ENCODE results near the gene MORF4L1.

The MORF4L1 gene

DNA sequence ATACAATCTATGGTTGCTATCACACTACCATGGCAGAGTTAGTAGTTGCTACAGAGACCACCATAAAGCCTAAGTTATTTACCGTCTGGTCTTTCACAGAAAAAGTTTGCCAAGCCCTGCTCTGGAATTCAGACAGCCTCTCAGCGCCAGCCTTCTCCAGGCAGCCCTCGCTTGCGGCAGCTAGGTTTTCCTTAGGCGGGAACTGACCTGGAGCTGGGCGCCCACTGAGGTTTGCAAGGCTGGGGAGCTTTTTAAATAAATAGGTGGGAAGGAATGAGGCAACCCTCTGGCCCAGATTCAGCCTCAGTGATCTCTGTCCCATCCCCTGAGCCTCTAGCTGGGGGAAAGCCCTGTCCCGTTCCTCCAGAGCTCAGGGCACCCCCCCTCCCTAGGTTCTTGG, 71.0 kb downstream of the MORF4L1 start:
- no peak for DNase-seq (ENCODE audit: extremely low read depth in 1 of 2, low read depth in 1 of 2)

DNA sequence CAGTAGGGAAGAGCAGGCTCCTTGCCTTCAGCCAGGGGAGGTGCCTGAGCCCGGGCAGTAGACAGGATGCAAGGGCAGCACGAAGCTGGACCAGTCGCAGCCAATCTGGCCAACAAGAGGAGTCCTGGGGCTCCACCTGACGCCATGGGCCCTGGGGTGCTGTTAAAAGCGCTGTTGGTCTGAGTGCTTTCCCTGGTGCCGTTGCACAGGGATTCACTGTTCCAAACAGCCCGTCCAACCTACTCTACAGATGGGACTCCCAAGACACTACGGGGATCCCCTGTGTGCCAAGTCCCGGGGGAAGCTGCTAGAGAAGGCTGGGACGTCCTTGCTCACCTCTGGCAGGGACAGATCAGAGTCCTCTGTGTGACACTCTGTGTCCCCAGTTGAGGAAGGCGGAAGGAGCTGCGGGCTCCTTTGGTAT, 71.5 kb downstream of the MORF4L1 start:
- DNase-seq (ENCODE audit: extremely low read depth in 1 of 2, low read depth in 1 of 2) = no peak

DNA sequence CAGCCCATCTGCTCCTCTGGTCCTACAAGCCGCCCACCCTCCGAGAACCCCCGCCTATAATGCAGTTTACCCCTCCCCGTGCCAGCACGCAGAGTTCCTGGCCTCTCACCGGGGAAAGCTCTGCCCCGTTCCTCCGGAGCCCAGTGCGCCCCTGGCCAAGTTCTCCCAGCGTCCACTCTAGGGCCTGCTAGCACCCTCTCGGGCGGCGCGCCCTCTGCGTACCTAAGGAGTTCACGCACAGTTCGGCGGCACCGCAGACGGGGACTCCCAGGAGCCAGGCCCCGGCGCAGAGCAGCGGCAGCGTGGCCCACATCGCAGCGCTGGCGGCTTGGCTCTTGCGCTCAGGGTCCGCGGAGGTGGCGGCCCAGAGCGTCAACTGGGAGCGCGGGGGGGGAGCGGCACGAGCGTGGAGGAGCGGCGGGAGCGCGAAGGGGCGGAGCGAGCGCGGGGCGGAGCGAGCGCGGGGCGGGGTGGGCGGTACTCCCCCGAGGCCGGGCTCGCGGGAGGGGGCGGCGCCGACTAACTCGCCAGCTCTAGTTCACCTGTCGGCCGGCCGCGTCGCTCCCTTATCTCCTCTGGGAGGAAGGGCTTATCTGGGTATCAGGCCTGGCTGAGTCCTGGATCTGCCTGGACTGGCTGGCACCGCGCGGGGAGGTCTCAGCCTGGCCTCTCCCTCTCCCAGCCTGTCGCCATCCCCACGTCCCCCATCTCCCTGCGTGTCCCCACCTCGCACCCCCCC, 72.1 kb downstream of the MORF4L1 start, which contains the start of gene CTSH:
CTSH (minus strand) TSS at position 378 of the 739 bp plus-strand sequence; CDS start at position 313, 65 bp downstream.
- peak; percentile 36 to 40 for DNase-seq (ENCODE audit: extremely low read depth in 1 of 2, low read depth in 1 of 2)

DNA sequence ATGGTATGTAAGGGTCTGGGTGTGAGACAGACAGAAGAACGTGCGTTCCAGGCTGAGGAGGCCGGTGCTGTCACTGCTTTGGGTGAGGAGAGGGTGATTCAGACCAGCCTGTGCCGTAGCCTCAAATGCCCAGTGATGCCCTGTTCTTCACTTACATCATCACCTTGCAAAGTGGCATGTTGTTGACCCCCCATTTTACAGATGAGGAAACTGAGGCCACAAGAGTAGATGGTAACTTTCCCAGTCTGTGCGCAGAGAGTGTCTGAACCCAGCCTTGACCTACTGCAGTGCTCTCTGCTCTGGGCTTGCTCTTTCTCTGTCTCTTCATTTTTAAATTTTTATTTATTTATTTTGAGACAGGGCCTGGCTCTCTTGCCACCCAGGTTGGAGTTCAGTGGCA, 73.8 kb downstream of the MORF4L1 start:
- no peak for DNase-seq (ENCODE audit: extremely low read depth in 1 of 2, low read depth in 1 of 2)

DNA sequence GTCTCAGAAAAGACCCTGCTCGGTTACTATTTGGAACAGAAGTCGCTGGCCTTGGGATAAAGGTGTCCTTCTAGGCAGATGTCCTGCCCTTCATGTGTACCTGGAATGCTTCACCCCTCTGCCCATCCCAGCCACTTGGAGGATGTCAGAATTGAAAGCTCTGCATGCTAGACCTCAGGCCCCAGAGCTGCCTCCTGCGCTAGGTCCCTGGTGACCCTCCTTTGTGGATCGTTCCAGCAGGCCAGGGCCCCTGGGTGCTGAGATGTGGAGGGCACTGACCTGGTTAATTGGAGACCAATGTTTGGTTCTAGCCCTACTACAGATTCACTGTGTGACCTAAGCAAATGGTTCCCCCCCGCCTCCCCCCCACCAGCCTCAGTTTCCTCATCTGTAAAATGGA, 74.8 kb downstream of the MORF4L1 start:
- DNase-seq (ENCODE audit: extremely low read depth in 1 of 2, low read depth in 1 of 2) = no peak

All from stimulated activated CD8-positive, alpha-beta memory T cell treated with anti-CD3 and anti-CD28 coated beads, Interleukin-7, amount 100 ng/mL, for 48 hours (primary cell).